RWPE2 (cell line): ENCODE measurements around the gene NFIX.

ENCODE experiments used
- ATAC-seq: fragments of 200-7000 bp; cut with Tn5 transposase; 3 replicates; pipeline ENCODE4 v1.9.1; 2021; ENCODE audit warnings: low read depth
- DNase-seq: peaks from one replicate; pipeline ENCODE4 v3.0.0-alpha.2; 2020; ENCODE audit warnings: low spot score
- H3K27ac ChIP-seq: fragments of 450-650 bp; 2 replicates; pipeline ENCODE4 v1.5.1; 2017; ENCODE audit warnings: mild to moderate bottlenecking; ENCODE audit not compliant: poor library complexity, severe bottlenecking
- H3K27me3 ChIP-seq: fragments of 250-450 bp; sonication (Bioruptor Pico); 2 replicates; pipeline ENCODE4 v1.5.1; 2021; ENCODE audit warnings: mild to moderate bottlenecking, moderate library complexity; ENCODE audit not compliant: insufficient read depth, poor library complexity, severe bottlenecking
- H3K36me3 ChIP-seq: fragments of 250-450 bp; sonication (Bioruptor Pico); 2 replicates; pipeline ENCODE4 v1.5.1; 2020; ENCODE audit warnings: low read depth, mild to moderate bottlenecking, moderate library complexity
- H3K4me1 ChIP-seq: fragments of 250-450 bp; sonication (Bioruptor Pico); 2 replicates; pipeline ENCODE4 v1.5.1; 2021; ENCODE audit warnings: mild to moderate bottlenecking, moderate library complexity; ENCODE audit not compliant: insufficient read depth, poor library complexity, severe bottlenecking
- H3K4me3 ChIP-seq: fragments of 250-450 bp; sonication (Bioruptor Pico); 2 replicates; pipeline ENCODE4 v1.5.1; 2021; ENCODE audit warnings: mild to moderate bottlenecking, moderate library complexity; ENCODE audit not compliant: severe bottlenecking
- H3K9me3 ChIP-seq: fragments of 250-450 bp; sonication (Bioruptor Pico); 2 replicates; pipeline ENCODE4 v1.5.1; 2021; ENCODE audit warnings: mild to moderate bottlenecking, moderate library complexity; ENCODE audit not compliant: severe bottlenecking
- TF ChIP-seq, protein P1 (sequence below): fragments of 450-650 bp; IDR thresholded peaks from one replicate; pipeline ENCODE4 v1.5.1; 2017; ENCODE audit warnings: mild to moderate bottlenecking, moderate library complexity; ENCODE audit not compliant: poor library complexity, severe bottlenecking

The NFIX gene

GRCh38 chr19:13040232-13040947 is 45.1 kb downstream of the NFIX start:
- H3K27me3 ChIP-seq = no peaks in the 10 kb centered on the region
- ATAC-seq (no peak), DNase-seq (no peak)
- H3K4me3 ChIP-seq = no peak overlapping the region
- H3K9me3 ChIP-seq = no peaks in the 10 kb centered on the region
- no peak overlapping the region for H3K27ac ChIP-seq
- H3K4me1 ChIP-seq = peaks cover 32% of the 10 kb centered on the region
- peaks cover 10% of the 10 kb centered on the region; the same call in 1 of the 2 replicates for H3K36me3 ChIP-seq
- TF ChIP-seq, protein P1, sequence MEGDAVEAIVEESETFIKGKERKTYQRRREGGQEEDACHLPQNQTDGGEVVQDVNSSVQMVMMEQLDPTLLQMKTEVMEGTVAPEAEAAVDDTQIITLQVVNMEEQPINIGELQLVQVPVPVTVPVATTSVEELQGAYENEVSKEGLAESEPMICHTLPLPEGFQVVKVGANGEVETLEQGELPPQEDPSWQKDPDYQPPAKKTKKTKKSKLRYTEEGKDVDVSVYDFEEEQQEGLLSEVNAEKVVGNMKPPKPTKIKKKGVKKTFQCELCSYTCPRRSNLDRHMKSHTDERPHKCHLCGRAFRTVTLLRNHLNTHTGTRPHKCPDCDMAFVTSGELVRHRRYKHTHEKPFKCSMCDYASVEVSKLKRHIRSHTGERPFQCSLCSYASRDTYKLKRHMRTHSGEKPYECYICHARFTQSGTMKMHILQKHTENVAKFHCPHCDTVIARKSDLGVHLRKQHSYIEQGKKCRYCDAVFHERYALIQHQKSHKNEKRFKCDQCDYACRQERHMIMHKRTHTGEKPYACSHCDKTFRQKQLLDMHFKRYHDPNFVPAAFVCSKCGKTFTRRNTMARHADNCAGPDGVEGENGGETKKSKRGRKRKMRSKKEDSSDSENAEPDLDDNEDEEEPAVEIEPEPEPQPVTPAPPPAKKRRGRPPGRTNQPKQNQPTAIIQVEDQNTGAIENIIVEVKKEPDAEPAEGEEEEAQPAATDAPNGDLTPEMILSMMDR = no peak

- ATAC-seq = no peak
- TF ChIP-seq, protein P1 = no peak
These were observed 45.6 kb downstream of the NFIX start for GRCh38 chr19:13040948-13041292.

GRCh38 chr19:13042443-13043130 is 47.3 kb downstream of the NFIX start:
- no peaks in the 10 kb centered on the region for H3K9me3 ChIP-seq
- H3K4me3 ChIP-seq = no peak overlapping the region
- H3K27ac ChIP-seq = no peak overlapping the region
- H3K4me1 ChIP-seq = peaks cover 12% of the 10 kb centered on the region
- H3K36me3 ChIP-seq = 0 out of 2 replicates have a peak, but pooled peaks cover 13% of the 10 kb centered on the region
- H3K27me3 ChIP-seq = no peaks in the 10 kb centered on the region
- ATAC-seq (no peak), DNase-seq (no peak)
- TF ChIP-seq, protein P1 = no peak

More at GRCh38 chr19:13040948-13041292, 45.6 kb downstream of the NFIX start:
- Histone ChIP-seq H3K4me3 (no peak overlapping the region), H3K9me3 (no peaks in the 10 kb centered on the region), H3K27me3 (no peaks in the 10 kb centered on the region), H3K4me1 (peaks cover 29% of the 10 kb centered on the region), H3K27ac (no peak overlapping the region), H3K36me3 (peaks cover 10% of the 10 kb centered on the region; the same call in 1 of the 2 replicates)
- no peak for DNase-seq

- TF ChIP-seq, protein P1 = no peak
- peaks cover 11% of the 10 kb centered on the region for H3K4me1 ChIP-seq
- no peak overlapping the region for H3K4me3 ChIP-seq
- H3K9me3 ChIP-seq = no peaks in the 10 kb centered on the region
- H3K36me3 ChIP-seq = 0 out of 2 replicates have a peak, but pooled peaks cover 9% of the 10 kb centered on the region
- ATAC-seq (no peak), DNase-seq (no peak)
- no peaks in the 10 kb centered on the region for H3K27me3 ChIP-seq
- H3K27ac ChIP-seq = peak overlapping the region; percentile 52
These were observed 48.0 kb downstream of the NFIX start for GRCh38 chr19:13043285-13043684.
